Caki2 (cell line): ENCODE results near the gene COL4A2. TPM values are rescaled to one million over a fixed set of nuclear protein-coding genes. Genes with fewer than 3 reads are reported as not detected.
A peak's percentile ranks its signal among the peaks of the same experiment; 100 is the strongest.
"Not testable (repeated sequence)": the region's sequence is repeated elsewhere in the genome, so short reads cannot be mapped to it uniquely, and the experiment has no call there.

Source experiments
- DNase-seq: peaks from one replicate; pipeline ENCODE4 v3.0.0-alpha.2; 2015; ENCODE audit warnings: low read depth
- in situ Hi-C: cut with HindIII; loops from 2 replicates; pipeline ENCODE4 v1.10.0; 2016; ENCODE audit warnings: low sequenced_read_pairs, low pct_unique_long_range_greater_than_20kb, mixed read lengths
- total RNA-seq: library from RNA; depleted of rRNA; stranded (reverse); fragments of >200 nt; shearing (Covaris generic); gene quantifications from 2 replicates; pipeline ENCODE4 v1.2.3, GENCODE V29; 2014; ENCODE audit warnings: low replicate concordance

Gene COL4A2
- total RNA-seq, 1 experiment from 2014 or later: 412 TPM

DNA sequence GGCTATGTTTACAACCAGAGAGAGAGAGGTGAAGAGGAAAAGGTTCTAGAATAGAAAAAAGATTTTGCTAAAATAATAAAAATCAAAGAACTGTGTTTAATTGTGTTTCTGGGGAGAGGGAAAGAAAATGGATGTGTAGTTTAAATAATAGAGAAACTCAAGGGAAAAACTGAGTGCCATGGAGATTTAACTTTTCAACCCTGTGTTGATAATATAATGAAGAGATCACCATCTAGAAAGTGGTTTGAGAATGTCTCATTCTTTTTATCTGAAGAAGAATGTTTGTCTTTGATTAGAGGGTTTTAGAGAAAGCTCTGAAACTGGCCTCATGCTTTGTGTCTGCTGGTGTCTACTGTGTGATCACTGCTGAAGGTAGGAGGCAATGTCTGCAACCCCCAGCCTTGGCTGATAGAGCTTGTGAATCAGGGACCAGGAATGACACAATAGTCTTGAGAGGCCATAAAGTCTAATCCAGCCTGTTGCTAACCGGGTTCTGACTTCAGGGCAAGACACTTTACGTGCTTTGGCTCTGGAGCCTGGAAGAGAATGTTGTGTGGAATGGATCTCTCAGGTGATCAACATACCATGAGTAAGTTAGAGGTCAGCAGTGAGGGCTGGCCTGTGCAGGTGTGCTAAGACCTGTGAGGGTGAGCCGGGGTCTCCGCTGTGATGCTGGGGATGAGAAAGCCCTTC, 5.4 kb downstream of the COL4A2 start:
- in situ Hi-C loops: no loop called here
- no peak for DNase-seq

DNA sequence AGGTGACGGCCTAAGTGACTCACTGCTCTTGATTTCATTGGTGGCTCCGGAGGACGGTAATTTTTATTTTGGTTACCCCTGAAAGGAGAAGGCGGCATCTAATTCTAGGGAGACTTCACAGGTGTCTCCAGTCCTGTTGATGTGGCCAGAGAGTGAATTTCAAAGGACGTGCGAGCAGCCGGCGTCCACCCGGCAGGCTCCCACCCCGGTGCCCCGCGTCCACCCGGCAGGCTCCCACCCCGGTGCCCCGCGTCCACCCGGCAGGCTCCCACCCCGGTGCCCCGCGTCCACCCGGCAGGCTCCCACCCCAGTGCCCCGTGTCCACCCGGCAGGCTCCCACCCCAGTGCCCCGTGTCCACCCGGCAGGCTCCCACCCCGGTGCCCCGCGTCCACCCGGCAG, 6.2 kb downstream of the COL4A2 start:
- DNase-seq, in situ Hi-C loops: not testable (repeated sequence)

- DNase-seq, in situ Hi-C loops: not testable (repeated sequence)
Measured at GRCh38 chr13:110313733-110314132, 6.6 kb downstream of the COL4A2 start.

- no peak for DNase-seq
- in situ Hi-C loops: no loop called here
Measured at GRCh38 chr13:110314516-110315245, 7.6 kb downstream of the COL4A2 start.

DNA sequence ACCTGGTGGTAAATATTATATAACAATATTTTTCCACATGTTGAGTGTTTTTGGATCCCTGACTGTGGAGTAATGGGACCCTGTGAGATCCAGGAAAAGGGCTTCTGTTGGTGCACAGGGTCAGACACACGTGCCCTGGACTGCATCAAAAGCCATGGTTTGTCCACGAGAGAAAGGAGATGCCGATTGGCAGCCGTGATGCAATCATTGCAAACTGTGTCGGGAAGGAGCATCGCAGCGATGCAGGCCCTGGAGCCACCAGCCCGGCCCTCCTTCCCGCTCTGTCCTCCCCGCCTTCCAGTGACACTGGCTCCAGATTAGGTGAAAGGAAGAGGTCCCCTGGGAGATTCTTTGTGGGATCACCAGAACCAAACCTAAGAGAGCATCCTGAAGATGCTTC, 9.1 kb downstream of the COL4A2 start:
- no peak for DNase-seq
- in situ Hi-C loops: no loop called here

DNA sequence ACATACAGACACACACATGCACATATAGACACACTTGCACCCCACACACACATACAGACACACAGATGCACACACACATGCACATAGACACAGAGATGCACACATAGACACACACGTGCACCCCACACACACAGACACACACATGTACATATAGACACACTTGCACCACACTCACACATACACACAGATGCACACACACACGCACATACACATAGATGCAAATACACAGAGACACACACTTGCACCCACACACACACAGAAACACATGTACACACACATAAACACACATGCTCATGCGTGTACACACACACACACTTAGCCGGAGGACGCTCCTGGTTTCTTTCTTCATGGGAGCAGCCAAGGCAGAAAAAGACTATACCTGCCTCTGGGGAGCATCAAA, 10.0 kb downstream of the COL4A2 start:
- in situ Hi-C loops: no loop called here

GRCh38 chr13:110317496-110318195, 10.6 kb downstream of the COL4A2 start:
- DNase-seq: no peak
- in situ Hi-C loops: no loop called here

More for the DNA sequence above, 10.0 kb downstream of the COL4A2 start:
- DNase-seq: no peak

DNA sequence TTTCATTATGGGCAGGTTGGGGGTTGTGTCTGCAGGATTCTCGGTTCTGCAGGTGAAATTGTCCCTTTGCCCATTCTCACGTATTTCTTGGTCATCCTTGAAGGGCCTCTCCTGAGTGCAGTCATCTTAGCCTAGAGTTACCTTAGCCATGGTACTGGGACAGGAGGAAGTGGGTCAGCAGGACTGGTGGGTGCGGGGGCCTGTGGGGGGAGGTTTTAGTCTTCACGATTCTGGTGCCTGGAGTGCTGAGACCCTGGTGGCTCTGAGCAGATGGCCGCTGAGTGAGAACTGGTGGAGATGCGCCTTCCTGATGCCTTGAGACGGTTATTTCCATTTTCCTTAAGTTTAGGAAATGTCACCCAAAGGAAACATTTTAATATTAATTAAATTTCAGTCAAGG, 11.8 kb downstream of the COL4A2 start:
- DNase-seq: no peak
- in situ Hi-C loops: no loop called here

- no peak for DNase-seq
- in situ Hi-C loops: no loop called here
Measured at GRCh38 chr13:110319397-110319773, 12.3 kb downstream of the COL4A2 start.

DNA sequence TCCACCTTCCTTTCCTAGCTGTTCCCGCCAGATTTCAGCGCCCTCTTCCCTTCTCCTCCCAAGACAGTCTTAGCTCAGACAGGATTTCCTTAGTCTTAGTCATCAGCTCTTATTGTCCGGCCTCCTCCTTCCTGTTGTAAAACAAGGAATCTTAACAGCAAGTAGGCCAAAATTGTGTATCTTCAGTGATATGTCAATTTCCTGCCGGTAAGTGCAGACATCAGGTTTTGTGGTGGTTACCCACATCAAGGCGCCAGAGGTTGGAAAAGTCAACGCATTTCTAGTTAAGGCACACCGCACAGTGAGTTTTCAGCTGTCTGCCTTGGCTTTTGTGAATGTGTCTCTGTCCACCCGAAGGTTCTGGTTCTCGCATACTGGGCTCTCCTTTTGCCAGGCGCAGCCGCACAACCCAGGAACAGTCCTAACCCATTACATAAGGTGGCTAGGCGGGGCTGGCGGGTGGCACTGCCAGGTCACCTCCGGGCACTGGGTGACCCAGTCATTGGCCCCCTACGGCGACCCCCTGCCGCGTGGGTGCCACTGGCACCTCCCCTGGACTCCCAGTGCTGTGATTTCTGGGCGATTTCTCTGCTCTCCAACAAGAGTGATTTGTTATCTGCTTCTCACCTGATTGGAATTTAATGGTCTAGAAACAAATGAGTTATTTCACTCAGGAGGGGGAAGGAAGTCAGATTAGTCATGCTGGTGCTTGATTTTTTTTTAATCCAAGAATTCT, 12.9 kb downstream of the COL4A2 start:
- in situ Hi-C loops: no loop called here
- DNase-seq: peak; percentile 90

- in situ Hi-C loops: no loop called here
- DNase-seq: no peak
Measured at GRCh38 chr13:110320645-110321044, 13.6 kb downstream of the COL4A2 start.

- in situ Hi-C loops: not testable (repeated sequence)
Measured at GRCh38 chr13:110321573-110321972, 14.5 kb downstream of the COL4A2 start.

DNA sequence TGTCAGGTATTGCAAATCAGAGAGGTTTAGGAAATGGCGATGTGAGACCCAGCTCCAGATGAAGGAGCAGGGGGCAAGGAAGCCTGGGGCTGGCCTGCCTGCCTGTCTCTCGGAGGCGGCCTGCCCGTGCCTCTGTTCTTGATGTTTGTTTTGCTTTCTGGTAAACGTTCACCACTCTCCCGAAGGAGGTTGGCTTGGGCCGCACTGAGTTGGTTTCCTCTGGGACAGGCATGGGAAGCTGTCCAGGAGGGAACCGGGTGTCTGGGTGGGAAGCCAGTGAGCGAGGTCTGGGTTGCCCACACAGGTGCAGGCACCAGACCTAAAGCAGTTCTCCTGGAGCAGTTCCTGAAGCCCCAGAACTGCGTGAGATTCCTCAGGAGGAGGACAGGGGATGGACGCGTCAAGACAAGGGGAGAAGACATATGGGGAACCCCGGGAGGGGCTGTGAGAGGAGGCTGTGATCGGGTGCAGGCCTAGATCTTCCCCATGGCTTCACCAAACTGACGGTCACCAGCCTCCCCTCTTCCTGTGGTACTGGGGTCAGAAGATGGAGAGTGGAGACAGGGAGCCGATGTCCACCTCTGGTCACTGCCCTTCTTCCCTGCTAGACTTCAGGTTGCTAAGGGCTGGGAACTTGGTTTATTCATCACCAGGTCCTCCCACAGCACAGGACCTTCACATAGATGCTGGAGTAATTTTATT, 15.2 kb downstream of the COL4A2 start:
- no peak for DNase-seq
- in situ Hi-C loops: no loop called here

More at GRCh38 chr13:110321573-110321972, 14.5 kb downstream of the COL4A2 start:
- not testable (repeated sequence) for DNase-seq

DNA sequence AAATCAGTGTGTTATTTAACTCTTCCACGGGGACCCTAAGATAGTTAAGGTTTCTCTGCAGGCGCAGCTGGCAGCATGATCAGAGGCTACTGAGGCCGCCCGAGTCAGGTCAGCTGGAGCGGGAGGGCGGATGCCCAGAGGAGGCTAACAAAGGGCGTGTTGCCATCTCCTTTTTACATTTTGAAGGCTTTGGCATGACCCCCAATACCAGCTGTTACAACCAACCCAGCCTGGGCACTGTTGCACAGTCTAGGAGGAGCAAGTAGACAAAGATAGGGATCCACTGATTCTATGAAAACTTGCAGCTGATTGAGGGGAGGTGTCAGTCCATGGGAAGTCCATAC, 15.7 kb downstream of the COL4A2 start:
- DNase-seq: no peak
- in situ Hi-C loops: no loop called here

DNA sequence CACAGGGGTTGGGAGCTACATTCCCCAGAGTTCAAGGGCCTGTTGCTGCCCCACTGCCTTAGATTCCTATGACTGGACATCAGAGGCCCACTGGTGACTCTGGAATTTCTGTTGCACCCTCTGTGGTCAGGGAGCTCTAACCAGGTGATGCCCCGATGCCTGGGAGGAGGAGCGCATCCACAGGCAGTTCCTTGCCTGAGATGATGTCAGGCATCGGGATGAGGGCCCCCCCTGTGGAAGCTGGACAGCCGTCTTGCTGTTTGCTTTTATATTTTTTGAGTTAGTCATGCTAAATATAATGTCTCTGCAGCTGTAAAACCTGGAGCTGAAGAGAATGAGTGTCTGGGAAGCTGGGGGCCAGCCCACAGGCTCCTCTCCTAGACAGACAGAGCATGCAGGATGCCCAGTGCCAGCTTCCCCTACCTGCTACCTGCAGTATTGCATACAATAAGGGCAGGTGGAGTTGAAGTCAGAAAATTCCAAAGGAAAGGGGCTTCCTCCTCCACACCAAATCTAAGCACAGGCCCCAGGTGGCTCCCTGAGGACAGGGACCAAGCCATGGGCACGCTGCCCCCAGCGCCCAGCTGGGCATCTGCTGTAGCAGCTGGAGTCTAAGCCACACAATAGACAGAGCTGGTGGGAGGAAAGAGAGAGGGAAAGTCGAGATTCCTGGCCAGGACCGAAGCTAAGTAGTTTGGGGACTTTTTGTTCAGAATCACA, 16.2 kb downstream of the COL4A2 start:
- in situ Hi-C loops: no loop called here
- DNase-seq: peak; percentile 81

GRCh38 chr13:110324026-110324749, 17.1 kb downstream of the COL4A2 start:
- in situ Hi-C loops: no loop called here
- DNase-seq: no peak
